ENCODE results near the gene ERGIC2. TPM values are rescaled to one million over a fixed set of nuclear protein-coding genes. Genes with fewer than 3 reads are reported as not detected.

ERGIC2 gene
- total and polyA plus RNA-seq, 9 of the 15 experiments (the other 6 are each of a cell fraction or from before 2014, with no cell fraction given): 24.1 to 180 (median 75.7) TPM

DNA sequence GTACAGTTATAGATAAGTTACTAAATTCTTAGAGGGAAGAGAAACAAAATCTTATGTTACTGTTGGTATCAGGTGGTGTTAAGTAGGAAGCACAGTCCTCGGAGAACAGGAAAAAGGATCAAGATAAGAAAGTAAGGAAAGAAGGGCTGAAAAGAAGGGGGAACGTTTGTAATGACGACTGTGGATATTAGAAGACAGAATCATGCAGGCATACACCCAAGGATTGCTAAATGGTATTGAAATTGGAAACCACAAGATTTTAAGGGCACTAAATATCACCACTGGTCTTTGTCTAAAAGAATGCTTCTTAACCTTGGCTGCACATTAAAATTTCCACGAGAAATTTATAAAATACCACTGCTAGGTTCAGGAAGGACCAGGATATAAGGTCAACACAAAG, 34.1 kb upstream of the ERGIC2 start:
- no peaks in the 10 kb centered on the region for H3K4me1 ChIP-seq (replicated peaks in 1 of 2; ENCODE audit: control insufficient read depth in 2 of 2, insufficient read depth in 2 of 2, low read length in 2 of 2)
- no peak overlapping the region for H3K27ac ChIP-seq (ENCODE audit: extremely low read depth, low read depth, low read length)
- no peak overlapping the region for H3K4me2 ChIP-seq (ENCODE audit: insufficient read depth, low read length)
- FAIRE-seq (no peak), DNase-seq (ENCODE audit: extremely low read depth in 1 of 4, low spot score in 3 of 4) (no peak), ATAC-seq (no peak)
- ChIA-PET CTCF (ENCODE audit: low intra/inter-chr PET ratio) (no interaction called here), POLR2A (no interaction called here)
- H3K9me1 ChIP-seq (ENCODE audit: control insufficient read depth, insufficient read depth, low read length): no peaks in the 10 kb centered on the region
- intact Hi-C loops (cut with micrococcal nuclease) (no loop called here), in situ Hi-C loops (cut with MboI) (no loop called here)
- no peaks in the 10 kb centered on the region for H3K9me3 ChIP-seq (replicated peaks; ENCODE audit: control insufficient read depth, insufficient read depth, low read depth, low read length)
- H4K20me1 ChIP-seq (replicated peaks; ENCODE audit: control insufficient read depth, insufficient read depth, low read length): no peaks in the 10 kb centered on the region
- no peak overlapping the region for H3K9ac ChIP-seq (ENCODE audit: insufficient read depth in 1 of 2, low read depth in 2 of 2, low read length in 2 of 2)
- BruUV-seq (replicated peaks): no TSS peak
- 1% methylated on average over 4 of the region's 4 CpGs for WGBS (ENCODE audit: insufficient coverage, low coverage, missing lambda C conversion rate)
- no peaks in the 10 kb centered on the region for H3K36me3 ChIP-seq (ENCODE audit: control insufficient read depth, insufficient read depth, low read length)
- H3K4me3 ChIP-seq: no peak overlapping the region
- TF ChIP-seq POLR2AphosphoS2 (IDR thresholded peaks at IDR 0.05; ENCODE audit: low read length) (no peak), SUPT5H (IDR thresholded peaks at IDR 0.05) (no peak), ZBTB1 (CRISPR knock-in tag; IDR thresholded peaks at IDR 0.05; ENCODE audit: borderline replicate concordance, low read depth) (no peak), THRAP3 (IDR thresholded peaks at IDR 0.05; ENCODE audit: borderline replicate concordance) (no peak), ZNF134 (CRISPR knock-in tag; conservative IDR thresholded peaks at IDR 0.05) (no peak), HSF4 (CRISPR knock-in tag; IDR thresholded peaks at IDR 0.05; ENCODE audit: borderline replicate concordance) (no peak), BRCA1 (IDR thresholded peaks at IDR 0.05) (no peak), BRCA1 (CRISPR knock-in tag; IDR thresholded peaks at IDR 0.05) (no peak), ZNF76 (CRISPR knock-in tag; IDR thresholded peaks at IDR 0.05; ENCODE audit: borderline replicate concordance) (no peak), POU5F1 (IDR thresholded peaks at IDR 0.05; ENCODE audit: borderline replicate concordance, low read depth, low read length, partially characterized antibody) (no peak), PPARD (CRISPR knock-in tag; IDR thresholded peaks at IDR 0.05) (no peak), ZNF57 (CRISPR knock-in tag; IDR thresholded peaks at IDR 0.05) (no peak), ZBED1 (IDR thresholded peaks at IDR 0.05) (no peak), NCOR1 (IDR thresholded peaks at IDR 0.05) (no peak), ZNF764 (CRISPR knock-in tag; IDR thresholded peaks at IDR 0.05; ENCODE audit: low read depth) (no peak), NELFE (IDR thresholded peaks at IDR 0.05; ENCODE audit: insufficient read depth, insufficient read length) (no peak), KDM1A (IDR thresholded peaks at IDR 0.05) (no peak)
- TF ChIP-seq, protein P1, sequence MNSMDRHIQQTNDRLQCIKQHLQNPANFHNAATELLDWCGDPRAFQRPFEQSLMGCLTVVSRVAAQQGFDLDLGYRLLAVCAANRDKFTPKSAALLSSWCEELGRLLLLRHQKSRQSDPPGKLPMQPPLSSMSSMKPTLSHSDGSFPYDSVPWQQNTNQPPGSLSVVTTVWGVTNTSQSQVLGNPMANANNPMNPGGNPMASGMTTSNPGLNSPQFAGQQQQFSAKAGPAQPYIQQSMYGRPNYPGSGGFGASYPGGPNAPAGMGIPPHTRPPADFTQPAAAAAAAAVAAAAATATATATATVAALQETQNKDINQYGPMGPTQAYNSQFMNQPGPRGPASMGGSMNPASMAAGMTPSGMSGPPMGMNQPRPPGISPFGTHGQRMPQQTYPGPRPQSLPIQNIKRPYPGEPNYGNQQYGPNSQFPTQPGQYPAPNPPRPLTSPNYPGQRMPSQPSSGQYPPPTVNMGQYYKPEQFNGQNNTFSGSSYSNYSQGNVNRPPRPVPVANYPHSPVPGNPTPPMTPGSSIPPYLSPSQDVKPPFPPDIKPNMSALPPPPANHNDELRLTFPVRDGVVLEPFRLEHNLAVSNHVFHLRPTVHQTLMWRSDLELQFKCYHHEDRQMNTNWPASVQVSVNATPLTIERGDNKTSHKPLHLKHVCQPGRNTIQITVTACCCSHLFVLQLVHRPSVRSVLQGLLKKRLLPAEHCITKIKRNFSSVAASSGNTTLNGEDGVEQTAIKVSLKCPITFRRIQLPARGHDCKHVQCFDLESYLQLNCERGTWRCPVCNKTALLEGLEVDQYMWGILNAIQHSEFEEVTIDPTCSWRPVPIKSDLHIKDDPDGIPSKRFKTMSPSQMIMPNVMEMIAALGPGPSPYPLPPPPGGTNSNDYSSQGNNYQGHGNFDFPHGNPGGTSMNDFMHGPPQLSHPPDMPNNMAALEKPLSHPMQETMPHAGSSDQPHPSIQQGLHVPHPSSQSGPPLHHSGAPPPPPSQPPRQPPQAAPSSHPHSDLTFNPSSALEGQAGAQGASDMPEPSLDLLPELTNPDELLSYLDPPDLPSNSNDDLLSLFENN (IDR thresholded peaks at IDR 0.05; ENCODE audit: low read depth in 2 of 2, low read length in 2 of 2): no peak
- TF ChIP-seq, protein P2, sequence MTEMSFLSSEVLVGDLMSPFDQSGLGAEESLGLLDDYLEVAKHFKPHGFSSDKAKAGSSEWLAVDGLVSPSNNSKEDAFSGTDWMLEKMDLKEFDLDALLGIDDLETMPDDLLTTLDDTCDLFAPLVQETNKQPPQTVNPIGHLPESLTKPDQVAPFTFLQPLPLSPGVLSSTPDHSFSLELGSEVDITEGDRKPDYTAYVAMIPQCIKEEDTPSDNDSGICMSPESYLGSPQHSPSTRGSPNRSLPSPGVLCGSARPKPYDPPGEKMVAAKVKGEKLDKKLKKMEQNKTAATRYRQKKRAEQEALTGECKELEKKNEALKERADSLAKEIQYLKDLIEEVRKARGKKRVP (CRISPR knock-in tag; IDR thresholded peaks at IDR 0.05): no peak
- TF ChIP-seq, protein P3, sequence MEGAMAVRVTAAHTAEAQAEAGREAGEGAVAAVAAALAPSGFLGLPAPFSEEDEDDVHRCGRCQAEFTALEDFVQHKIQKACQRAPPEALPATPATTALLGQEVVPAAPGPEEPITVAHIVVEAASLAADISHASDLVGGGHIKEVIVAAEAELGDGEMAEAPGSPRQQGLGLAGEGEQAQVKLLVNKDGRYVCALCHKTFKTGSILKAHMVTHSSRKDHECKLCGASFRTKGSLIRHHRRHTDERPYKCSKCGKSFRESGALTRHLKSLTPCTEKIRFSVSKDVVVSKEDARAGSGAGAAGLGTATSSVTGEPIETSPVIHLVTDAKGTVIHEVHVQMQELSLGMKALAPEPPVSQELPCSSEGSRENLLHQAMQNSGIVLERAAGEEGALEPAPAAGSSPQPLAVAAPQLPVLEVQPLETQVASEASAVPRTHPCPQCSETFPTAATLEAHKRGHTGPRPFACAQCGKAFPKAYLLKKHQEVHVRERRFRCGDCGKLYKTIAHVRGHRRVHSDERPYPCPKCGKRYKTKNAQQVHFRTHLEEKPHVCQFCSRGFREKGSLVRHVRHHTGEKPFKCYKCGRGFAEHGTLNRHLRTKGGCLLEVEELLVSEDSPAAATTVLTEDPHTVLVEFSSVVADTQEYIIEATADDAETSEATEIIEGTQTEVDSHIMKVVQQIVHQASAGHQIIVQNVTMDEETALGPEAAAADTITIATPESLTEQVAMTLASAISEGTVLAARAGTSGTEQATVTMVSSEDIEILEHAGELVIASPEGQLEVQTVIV (CRISPR knock-in tag; IDR thresholded peaks at IDR 0.05; ENCODE audit: borderline replicate concordance): no peak
- no peak overlapping the region for H2AFZ ChIP-seq (ENCODE audit: low read depth, low read length)
- H3K27me3 ChIP-seq (ENCODE audit: control insufficient read depth in 2 of 2, insufficient read depth in 2 of 2, low read length in 2 of 2): no peaks in the 10 kb centered on the region
- H3K79me2 ChIP-seq (ENCODE audit: control insufficient read depth, insufficient read depth, low read length): no peaks in the 10 kb centered on the region
